Common myeloid progenitor, CD34-positive (primary cell): Measurements from ENCODE around the gene APBA3.
"Not testable (repeated sequence)": the region's sequence is repeated elsewhere in the genome, so short reads cannot be mapped to it uniquely, and the experiment has no call there.

Experiments used
- CTCF ChIA-PET: fragments of 350-600 bp; sonication (Branson Sonifier 250); formaldehyde crosslinking; loops from one replicate; lab custom pipeline; 2021; ENCODE audit warnings: antibody characterized with exemption; lab: Charles Lee
- POLR2A ChIA-PET: fragments of 350-600 bp; sonication (Branson Sonifier 250); formaldehyde crosslinking; loops from one replicate; lab custom pipeline; 2021; ENCODE audit warnings: antibody characterized with exemption; lab: Charles Lee
- DNase-seq, 3 donors: peaks; one replicate each; pipeline versions ENCODE4 v3.0.0 to v3.0.0-alpha.2; 2013
- H3K27ac ChIP-seq, 2 experiments: 1 replicate in 1 of 2; 2 replicates in 1 of 2; pipeline ENCODE4 v1.7.0; 2013; ENCODE audit warnings: inconsistent platforms in 2 of 2, low read length in 2 of 2, mild to moderate bottlenecking in 2 of 2, low read depth in 1 of 2, moderate library complexity in 1 of 2; ENCODE audit not compliant: severe bottlenecking in 2 of 2, insufficient read depth in 1 of 2, poor library complexity in 1 of 2
- H3K27me3 ChIP-seq, 5 experiments: replicated peaks in 2 of 5; 1 replicate in 3 of 5; 2 replicates in 2 of 5; pipeline versions ENCODE4 v1.6.1 to v1.7.0; 2013; ENCODE audit warnings: low read length in 4 of 5, mild to moderate bottlenecking in 2 of 5, moderate library complexity in 2 of 5, inconsistent platforms in 1 of 5; ENCODE audit not compliant: insufficient read depth in 5 of 5, control insufficient read depth in 4 of 5
- H3K36me3 ChIP-seq, 4 experiments: 1 replicate in 2 of 4; 2 replicates in 2 of 4; pipeline versions ENCODE4 v1.6.1 to v1.7.0; 2013; ENCODE audit warnings: low read length in 3 of 4, control low read depth in 1 of 4, mild to moderate bottlenecking in 1 of 4; ENCODE audit not compliant: control insufficient read depth in 4 of 4, insufficient read depth in 4 of 4
- H3K4me1 ChIP-seq, 4 experiments: 1 replicate in 3 of 4; 2 replicates in 1 of 4; pipeline versions ENCODE4 v1.6.1 to v1.7.1; 2013; ENCODE audit warnings: low read length in 3 of 4, mild to moderate bottlenecking in 3 of 4, control low read depth in 1 of 4, inconsistent platforms in 1 of 4, moderate library complexity in 1 of 4; ENCODE audit not compliant: control insufficient read depth in 4 of 4, insufficient read depth in 4 of 4; ENCODE audit errors: control extremely low read depth in 1 of 4
- H3K4me3 ChIP-seq, 7 experiments: 1 replicate in 4 of 7; 2 replicates in 3 of 7; pipeline versions ENCODE4 v1.5.1 to v1.7.0; 2013; ENCODE audit warnings: mild to moderate bottlenecking in 7 of 7, low read length in 6 of 7, moderate library complexity in 6 of 7, inconsistent platforms in 2 of 7, low read depth in 2 of 7, control low read depth in 1 of 7; ENCODE audit not compliant: insufficient read depth in 4 of 7, control insufficient read depth in 1 of 7; ENCODE audit errors: extremely low read depth in 1 of 7
- H3K9me3 ChIP-seq, 5 experiments: 1 replicate in 4 of 5; 2 replicates in 1 of 5; pipeline versions ENCODE4 v1.6.1 to v1.7.1; 2013; ENCODE audit warnings: low read length in 4 of 5, mild to moderate bottlenecking in 2 of 5, inconsistent platforms in 1 of 5, low read depth in 1 of 5, moderate library complexity in 1 of 5; ENCODE audit not compliant: control insufficient read depth in 4 of 5, insufficient read depth in 2 of 5; ENCODE audit errors: control extremely low read depth in 1 of 5
- WGBS: methylation state at CpG from one replicate; pipeline ENCODE4 v1.1.5; 2013; ENCODE audit not compliant: insufficient coverage; 5-methylcytosine and 5-hydroxymethylcytosine counted together

APBA3 gene

GRCh38 chr19:3766520-3766919 lies 5.0 kb upstream of the APBA3 start:
- H3K9me3 ChIP-seq: no peaks in the 10 kb centered on the region
- H3K4me1 ChIP-seq: peaks cover 4 to 11% (median 7%) of the 10 kb centered on the region in 4 experiments
- no peak overlapping the region for H3K4me3 ChIP-seq
- H3K27me3 ChIP-seq: no peaks in the 10 kb centered on the region
- no peak overlapping the region for H3K27ac ChIP-seq
- DNase-seq: no peak
- H3K36me3 ChIP-seq: peaks cover 0 to 31% (median 26%) of the 10 kb centered on the region in 4 experiments
- ChIA-PET CTCF (interaction anchor here (0.9 kb wide), 1 partner anchor 10 kb away, joined by 3 read pairs; no protein-coding TSS in a partner anchor), POLR2A (interaction anchor here (0.6 kb wide), 1 partner anchor 111 kb away, joined by 4 read pairs; no protein-coding TSS in a partner anchor)
- WGBS: 79% methylated on average over 7 of the region's 7 CpGs

DNA sequence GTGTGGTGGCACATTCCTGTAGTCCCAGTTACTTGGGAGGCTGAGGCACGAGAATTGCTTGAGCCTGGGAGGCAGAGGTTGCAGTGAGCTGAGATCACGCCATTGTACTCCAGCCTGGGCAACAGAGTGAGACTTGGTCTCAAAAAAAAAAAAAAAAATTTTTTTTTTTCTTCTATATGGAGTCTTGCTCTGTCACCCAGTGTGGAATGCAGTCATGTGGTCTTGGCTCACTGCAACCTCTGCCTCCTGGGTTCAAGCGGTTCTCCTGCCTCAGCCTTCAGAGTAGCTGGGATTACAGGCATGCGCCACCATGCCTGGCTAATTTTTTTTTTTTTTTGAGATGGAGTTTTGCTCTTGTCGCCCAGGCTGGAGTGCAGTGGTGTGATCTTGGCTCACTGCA lies 4.3 kb upstream of the APBA3 start:
- CTCF ChIA-PET, H3K9me3 ChIP-seq, H3K27ac ChIP-seq, H3K4me3 ChIP-seq, H3K27me3 ChIP-seq, DNase-seq: not testable (repeated sequence)
- POLR2A ChIA-PET: interaction anchor here (0.6 kb wide), 1 partner anchor 111 kb away, joined by 4 read pairs; no protein-coding TSS in a partner anchor
- whole genome bisulfite sequencing: 90% methylated on average over 2 of the region's 5 CpGs
- Histone ChIP-seq H3K36me3 (peaks cover 0 to 31% (median 26%) of the 10 kb centered on the region in 4 experiments), H3K4me1 (peaks cover 4 to 17% (median 12%) of the 10 kb centered on the region in 4 experiments)

- ChIA-PET CTCF (no interaction called here), POLR2A (no interaction called here)
- no peaks in the 10 kb centered on the region for H3K9me3 ChIP-seq
- no peak overlapping the region for H3K4me3 ChIP-seq
- H3K4me1 ChIP-seq: peaks cover 4 to 20% (median 14%) of the 10 kb centered on the region in 4 experiments
- H3K27ac ChIP-seq: no peak overlapping the region
- H3K27me3 ChIP-seq: no peaks in the 10 kb centered on the region
- 98% methylated on average over 12 of the region's 12 CpGs for WGBS
- H3K36me3 ChIP-seq: peaks cover 0 to 31% (median 27%) of the 10 kb centered on the region in 4 experiments
- no peak for DNase-seq
These were observed 3.6 kb upstream of the APBA3 start for GRCh38 chr19:3765121-3765520.

GRCh38 chr19:3762501-3763459 lies 1.3 kb upstream of the APBA3 start, which contains the start of gene MRPL54:
TSS of gene MRPL54 (plus strand) at chr19:3762682. CDS start at chr19:3762701, 19 bp downstream.
- H3K27ac ChIP-seq: peak within 1 kb of the TSS; percentile 99 to 100
- peak within 1 kb of the TSS; percentile 80 to 97 (median 92) for H3K4me3 ChIP-seq
- H3K36me3 ChIP-seq: peaks cover 0 to 36% (median 26%) of the 10 kb centered on the region in 4 experiments
- peak; percentile 99 for DNase-seq
- ChIA-PET POLR2A (interaction anchor here (0.6 to 1.4 kb wide), 7 partner anchors 8 to 223 kb away, joined by 3 to 10 read pairs (median 3); partner anchors contain the start of gene EEF2), CTCF (interaction anchor here (0.6 to 2.7 kb wide), 16 partner anchors 9 to 223 kb away, joined by 3 to 14 read pairs (median 3); partner anchors contain the start of genes EEF2 and RAX2)
- no peaks in the 10 kb centered on the region for H3K27me3 ChIP-seq
- 1% methylated on average over 32 of the region's 47 CpGs for WGBS
- H3K9me3 ChIP-seq: no peaks in the 10 kb centered on the region
- peaks cover 4 to 20% (median 15%) of the 10 kb centered on the region in 4 experiments for H3K4me1 ChIP-seq

- Histone ChIP-seq H3K36me3 (peaks cover 0 to 31% (median 21%) of the 10 kb centered on the region in 4 experiments), H3K27ac (peak overlapping the region; percentile 99 to 100), H3K4me3 (peak overlapping the region in 3 of 7 experiments; percentile 92 to 97 (median 95)), H3K27me3 (no peaks in the 10 kb centered on the region), H3K4me1 (peaks cover 4 to 20% (median 15%) of the 10 kb centered on the region in 4 experiments), H3K9me3 (no peaks in the 10 kb centered on the region)
- DNase-seq: no peak
- ChIA-PET POLR2A (interaction anchor here (0.8 to 1.4 kb wide), 4 partner anchors 18 to 208 kb away, joined by 3 to 10 read pairs (median 3); no protein-coding TSS in a partner anchor), CTCF (interaction anchor here (0.6 to 2.7 kb wide), 14 partner anchors 10 to 223 kb away, joined by 3 to 14 read pairs (median 4); partner anchors contain the start of genes EEF2 and RAX2)
- no CpG with 5 or more reads among the region's 1 CpG for WGBS
These were observed 610 bp upstream of the APBA3 start for GRCh38 chr19:3762130-3762473.

GRCh38 chr19:3760871-3761361 lies 576 bp downstream of the APBA3 start:
- WGBS: 51% methylated on average over 6 of the region's 7 CpGs
- no peaks in the 10 kb centered on the region for H3K27me3 ChIP-seq
- H3K36me3 ChIP-seq: peaks cover 2 to 22% (median 13%) of the 10 kb centered on the region in 4 experiments
- H3K9me3 ChIP-seq: no peaks in the 10 kb centered on the region
- H3K27ac ChIP-seq: peak overlapping the region; percentile 93 to 97
- ChIA-PET CTCF (interaction anchor here (0.7 to 1.8 kb wide), 3 partner anchors 9 to 23 kb away, joined by 3 to 4 read pairs (median 3); no protein-coding TSS in a partner anchor), POLR2A (no interaction called here)
- H3K4me1 ChIP-seq: peaks cover 4 to 20% (median 15%) of the 10 kb centered on the region in 4 experiments
- peak in 1 of 3 donors; percentile 27 for DNase-seq
- H3K4me3 ChIP-seq: peak overlapping the region; percentile 80 to 97 (median 90)
